NT2/D1 (cell line): Measurements from ENCODE around the gene PDE3A.
A peak's percentile ranks its signal among the peaks of the same experiment; 100 is the strongest.
"Not testable (repeated sequence)": the region's sequence is repeated elsewhere in the genome, so short reads cannot be mapped to it uniquely, and the experiment has no call there.

Source experiments
- DNase-seq: peaks from one replicate; pipeline ENCODE4 v3.0.0-alpha.2; 2011; ENCODE audit warnings: low read depth, low spot score
- H3K27me3 ChIP-seq: 2 replicates; pipeline ENCODE4 v1.6.0; 2011; ENCODE audit warnings: mild to moderate bottlenecking; ENCODE audit not compliant: insufficient read length, insufficient read depth
- H3K36me3 ChIP-seq: 2 replicates; pipeline ENCODE4 v1.6.1; 2011; ENCODE audit warnings: mild to moderate bottlenecking, low read length, mixed read lengths; ENCODE audit not compliant: insufficient read depth, insufficient read length
- H3K4me1 ChIP-seq: 2 replicates; pipeline ENCODE4 v1.5.1; 2011; ENCODE audit not compliant: insufficient read depth, insufficient read length
- H3K4me3 ChIP-seq: 2 replicates; pipeline ENCODE4 v1.5.1; 2011; ENCODE audit warnings: low read depth; ENCODE audit not compliant: insufficient read length
- H3K9ac ChIP-seq: 2 replicates; pipeline ENCODE4 v1.6.0; 2011; ENCODE audit warnings: low read depth; ENCODE audit not compliant: insufficient read length
- H3K9me3 ChIP-seq: 2 replicates; pipeline ENCODE4 v1.5.1; 2011; ENCODE audit warnings: mild to moderate bottlenecking, low read length; ENCODE audit not compliant: insufficient read depth
- SUZ12 ChIP-seq: IDR thresholded peaks from 2 replicates; pipeline ENCODE4 v1.6.1; 2011; ENCODE audit not compliant: insufficient read length, insufficient read depth; ENCODE audit errors: extremely low read depth
- YY1 ChIP-seq: IDR thresholded peaks from 2 replicates; pipeline ENCODE4 v1.6.1; 2011; ENCODE audit not compliant: insufficient read length, insufficient read depth
- ZNF274 ChIP-seq: IDR thresholded peaks from 2 replicates; pipeline ENCODE4 v1.6.1; 2011; ENCODE audit warnings: mild to moderate bottlenecking, low read depth, low read length

PDE3A gene

DNA sequence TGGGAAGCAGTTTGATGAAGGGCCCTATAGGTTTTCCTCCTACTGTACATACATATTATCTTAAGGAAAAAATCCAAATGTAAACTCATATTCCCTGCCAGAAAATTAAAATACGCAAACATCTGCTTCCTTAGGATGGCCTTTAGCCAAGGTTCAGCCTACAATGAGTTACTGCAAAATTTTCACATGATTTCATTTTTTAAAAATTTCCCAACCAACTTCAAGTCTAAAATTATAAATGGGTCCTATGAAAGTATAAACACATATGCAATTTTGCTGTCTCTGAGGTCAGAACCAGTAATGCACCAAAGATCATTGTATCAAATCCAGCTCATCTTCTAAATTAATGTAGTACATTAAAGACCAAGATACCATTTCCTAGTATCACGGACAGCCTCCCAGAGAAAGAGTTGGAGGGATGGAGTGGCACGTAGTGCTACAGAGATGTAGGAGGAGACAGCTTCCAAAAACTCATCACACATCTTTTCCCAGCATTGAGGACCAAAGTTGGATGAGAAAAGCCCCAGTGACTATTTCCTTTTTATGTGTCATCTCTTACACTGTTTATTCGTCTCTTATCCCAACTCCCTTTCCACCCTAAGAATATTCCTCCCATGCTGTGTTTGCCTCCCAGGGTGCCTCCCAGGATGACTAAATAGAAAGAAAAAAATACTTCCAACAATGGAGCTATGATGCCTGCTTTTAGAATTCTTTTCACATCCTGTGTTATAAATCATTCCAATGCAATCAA, 234.5 kb downstream of the PDE3A start:
- Histone ChIP-seq H3K27me3 (no peaks in the 10 kb centered on the region), H3K4me1 (no peaks in the 10 kb centered on the region), H3K9ac (no peak overlapping the region), H3K36me3 (no peaks in the 10 kb centered on the region), H3K4me3 (no peak overlapping the region), H3K9me3 (no peaks in the 10 kb centered on the region)
- DNase-seq: no peak
- TF ChIP-seq SUZ12 (no peak), YY1 (no peak), ZNF274 (no peak)

DNA sequence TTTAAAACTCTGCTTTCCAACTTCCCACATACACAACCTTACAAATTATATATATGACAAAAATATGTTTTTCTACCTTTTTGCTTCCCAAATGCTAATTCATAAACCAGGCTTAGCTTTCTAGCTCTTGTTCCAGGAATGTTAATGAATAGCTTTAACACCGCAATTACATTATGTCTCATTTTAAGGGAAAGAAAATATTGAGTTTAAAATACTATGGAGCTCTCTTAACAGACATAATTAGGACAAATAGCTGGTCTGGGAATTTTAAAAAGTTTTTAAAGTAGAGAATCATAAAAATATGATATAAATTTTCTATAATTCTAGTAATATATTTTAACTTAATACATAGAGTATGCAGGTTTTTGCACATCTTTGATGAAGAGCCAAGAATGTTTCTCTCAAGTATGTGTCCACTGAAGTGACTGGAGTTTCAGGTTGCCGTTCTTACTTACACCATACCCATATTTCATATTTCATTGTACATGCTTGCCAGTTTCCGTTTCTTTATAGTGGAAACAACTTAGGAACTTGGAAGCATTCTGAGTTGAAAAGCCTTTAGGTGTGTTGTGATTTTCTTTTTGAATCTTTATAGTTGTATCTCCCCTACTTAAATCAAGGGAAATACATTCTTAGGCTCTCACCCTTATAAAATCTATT, 236.2 kb downstream of the PDE3A start:
- Histone ChIP-seq H3K4me3 (no peak overlapping the region), H3K9me3 (no peaks in the 10 kb centered on the region), H3K4me1 (no peaks in the 10 kb centered on the region), H3K9ac (no peak overlapping the region), H3K27me3 (no peaks in the 10 kb centered on the region), H3K36me3 (no peaks in the 10 kb centered on the region)
- no peak for DNase-seq
- no peak for TF ChIP-seq YY1
- no peak for TF ChIP-seq SUZ12
- no peak for TF ChIP-seq ZNF274

DNA sequence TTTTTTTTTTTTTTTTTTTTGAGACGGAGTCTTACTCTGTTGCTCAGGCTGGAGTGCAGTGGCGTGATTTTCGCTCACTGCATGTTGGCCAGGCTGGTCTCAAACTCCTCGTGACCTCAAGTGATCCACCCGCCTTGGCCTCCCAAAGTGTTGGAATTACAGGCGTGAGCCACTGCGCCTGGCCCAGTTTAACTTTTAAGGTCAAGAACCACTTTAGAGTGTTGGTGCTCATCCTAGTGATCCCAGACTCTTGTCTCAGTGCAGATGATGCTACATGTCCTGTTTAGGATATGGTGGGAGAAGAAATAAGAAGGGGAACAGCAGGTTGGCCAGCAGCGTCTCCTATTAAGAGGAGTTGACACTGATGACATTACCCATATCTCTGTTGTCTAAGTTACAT, 246.7 kb downstream of the PDE3A start:
- H3K9me3 ChIP-seq, H3K4me3 ChIP-seq, H3K9ac ChIP-seq, H3K27me3 ChIP-seq, H3K36me3 ChIP-seq, H3K4me1 ChIP-seq, DNase-seq: not testable (repeated sequence)

DNA sequence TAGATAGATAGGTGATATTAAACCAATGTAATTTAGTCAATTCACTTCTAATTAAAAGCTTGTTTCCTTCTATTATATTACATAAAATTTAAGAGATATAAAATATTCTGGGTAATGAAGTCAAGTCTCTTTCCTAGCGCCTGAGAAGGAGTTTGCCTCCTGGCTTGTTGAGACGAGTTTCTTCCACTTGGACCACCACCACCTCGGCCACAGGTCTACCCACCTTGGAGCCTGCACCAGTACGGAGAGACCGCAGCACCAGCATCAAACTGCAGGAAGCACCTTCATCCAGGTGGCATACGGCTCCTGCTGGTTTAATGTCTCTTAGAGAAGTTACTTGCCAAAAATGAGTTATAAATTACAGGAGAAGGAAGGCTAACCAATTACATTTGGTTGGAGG, 247.8 kb downstream of the PDE3A start:
- TF ChIP-seq SUZ12: no peak
- no peak for TF ChIP-seq ZNF274
- TF ChIP-seq YY1: no peak
- Histone ChIP-seq H3K9ac (no peak overlapping the region), H3K4me1 (no peaks in the 10 kb centered on the region), H3K27me3 (no peaks in the 10 kb centered on the region), H3K4me3 (no peak overlapping the region), H3K9me3 (no peaks in the 10 kb centered on the region), H3K36me3 (no peaks in the 10 kb centered on the region)
- no peak for DNase-seq

DNA sequence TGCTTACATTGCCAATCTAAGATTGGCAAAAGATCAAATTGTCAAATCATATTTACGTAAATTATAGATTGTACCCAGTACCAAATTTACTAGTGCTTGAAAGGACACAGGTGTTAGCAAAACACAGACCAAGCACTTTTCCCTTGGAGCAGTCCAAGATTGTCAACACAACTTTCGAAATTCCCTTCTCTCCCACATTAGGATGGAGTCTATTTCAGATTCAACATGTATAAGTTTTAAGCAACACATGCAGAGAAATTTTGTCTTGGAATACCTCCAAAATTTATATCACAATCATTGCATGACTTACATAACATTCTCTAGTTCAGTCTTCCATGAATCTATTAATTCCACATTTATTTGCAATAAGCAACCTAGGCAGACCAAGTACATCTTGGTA, 251.9 kb downstream of the PDE3A start:
- Histone ChIP-seq H3K27me3 (no peaks in the 10 kb centered on the region), H3K9me3 (no peaks in the 10 kb centered on the region), H3K4me1 (no peaks in the 10 kb centered on the region), H3K4me3 (no peak overlapping the region), H3K9ac (no peak overlapping the region), H3K36me3 (no peaks in the 10 kb centered on the region)
- TF ChIP-seq YY1: no peak
- no peak for TF ChIP-seq ZNF274
- DNase-seq: no peak

DNA sequence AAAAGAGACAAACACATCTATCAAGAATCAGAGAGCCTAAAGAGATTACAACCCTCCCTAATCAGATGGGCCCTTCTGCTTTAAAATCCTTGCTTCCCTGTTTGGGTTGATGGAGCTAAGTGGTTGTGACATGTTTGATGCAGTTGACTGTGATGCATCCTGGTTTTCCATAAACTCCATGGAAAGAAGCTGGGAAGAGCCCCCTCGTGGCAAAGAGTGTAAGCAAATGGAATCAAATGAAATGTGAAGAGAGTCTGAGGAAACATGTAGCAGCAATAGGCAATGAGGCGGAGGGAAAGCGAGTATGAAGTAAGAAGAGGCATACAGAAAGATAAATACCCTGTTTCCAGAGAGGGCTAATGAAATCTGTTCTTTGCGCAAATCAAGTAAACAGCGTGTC, 256.4 kb downstream of the PDE3A start:
- no peaks in the 10 kb centered on the region for H3K9me3 ChIP-seq
- no peak for TF ChIP-seq SUZ12
- no peak for TF ChIP-seq ZNF274
- no peak for TF ChIP-seq YY1
- H3K27me3 ChIP-seq: no peaks in the 10 kb centered on the region
- DNase-seq: peak; percentile 33
- H3K4me3 ChIP-seq: no peak overlapping the region
- no peak overlapping the region for H3K9ac ChIP-seq
- H3K36me3 ChIP-seq: no peaks in the 10 kb centered on the region
- H3K4me1 ChIP-seq: peaks cover 2% of the 10 kb centered on the region

DNA sequence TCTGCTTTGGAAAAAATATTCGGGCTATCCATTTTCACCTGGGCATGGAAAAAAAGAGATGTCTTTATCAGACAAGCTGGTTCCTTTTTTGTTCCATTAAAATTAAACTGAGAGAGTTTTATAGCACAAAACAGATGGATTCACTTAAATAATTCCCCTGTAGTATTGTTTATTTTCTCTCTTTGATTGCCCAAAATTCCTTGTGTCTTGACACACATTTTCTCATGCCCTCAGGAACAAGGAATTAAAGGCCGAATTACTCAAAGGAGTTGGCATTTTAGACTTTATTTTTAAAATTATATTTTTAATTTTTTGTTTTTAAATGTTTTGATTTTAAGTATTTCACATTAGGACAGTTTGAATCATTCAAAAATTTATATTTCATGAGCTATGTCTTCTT, 257.2 kb downstream of the PDE3A start:
- H3K9ac ChIP-seq: no peak overlapping the region
- TF ChIP-seq YY1: no peak
- no peak for TF ChIP-seq SUZ12
- TF ChIP-seq ZNF274: no peak
- H3K36me3 ChIP-seq: no peaks in the 10 kb centered on the region
- H3K4me1 ChIP-seq: peaks cover 2% of the 10 kb centered on the region
- no peak for DNase-seq
- H3K9me3 ChIP-seq: no peaks in the 10 kb centered on the region
- H3K4me3 ChIP-seq: no peak overlapping the region
- no peaks in the 10 kb centered on the region for H3K27me3 ChIP-seq
